ENCODE results near the gene RNF186. TPM values are rescaled to one million over a fixed set of nuclear protein-coding genes. Genes with fewer than 3 reads are reported as not detected.
"Not testable (repeated sequence)": the region's sequence is repeated elsewhere in the genome, so short reads cannot be mapped to it uniquely, and the experiment has no call there.

RNF186 gene
- total and polyA plus RNA-seq, 2 donors (not counting 1 experiment from before 2014, with no cell fraction given): not detected

DNA sequence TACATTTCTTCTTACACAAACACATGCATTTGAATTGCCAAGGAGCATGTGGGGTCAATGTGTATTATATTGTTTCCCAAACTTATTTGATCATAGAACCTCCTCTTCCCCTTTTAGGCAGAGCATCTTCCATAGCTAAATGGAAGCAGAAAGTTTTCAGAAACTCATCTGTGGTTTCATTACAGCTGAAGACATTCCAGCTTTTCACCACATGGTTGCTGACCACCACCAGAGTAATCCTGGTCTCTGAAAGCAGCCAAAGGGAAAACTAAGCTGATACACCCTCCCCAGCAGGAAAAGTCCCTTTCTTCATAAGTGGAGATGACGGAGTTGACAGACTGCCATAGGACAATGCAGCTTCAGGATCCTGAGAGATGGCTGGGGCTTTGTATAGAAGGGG lies 37.0 kb upstream of the RNF186 start:
- POLR2A ChIA-PET: no interaction called here

DNA sequence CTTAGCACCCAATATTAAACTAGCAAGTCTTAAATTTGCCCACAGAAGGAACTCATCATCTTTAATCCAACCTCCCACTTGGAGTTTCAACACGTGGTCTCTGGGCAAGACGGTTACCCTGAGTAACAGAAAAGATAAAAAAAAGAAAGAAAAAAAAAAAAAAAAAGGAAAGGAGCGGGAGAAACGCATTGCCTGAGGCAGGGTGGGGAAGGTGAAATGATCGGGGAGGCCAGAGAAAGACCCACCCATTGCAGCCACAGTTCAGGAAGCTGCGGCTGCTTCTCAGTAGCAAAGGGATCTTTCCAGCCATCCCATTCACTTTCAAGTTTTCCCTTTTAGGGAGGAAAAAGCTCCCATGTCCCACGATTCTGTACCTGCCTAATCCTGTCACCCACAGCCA lies 35.1 kb upstream of the RNF186 start:
- Mint-ChIP-seq H3K4me1 (no peaks in the 10 kb centered on the region), H3K4me3 (no peak overlapping the region), H3K27ac (no peak overlapping the region), H3K9me3 (ENCODE audit: insufficient read depth) (no peaks in the 10 kb centered on the region), H3K27me3 (peaks cover 26% of the 10 kb centered on the region)
- Histone ChIP-seq H3K9me3 (ENCODE audit: control extremely low read depth in 1 of 3, control insufficient read depth in 2 of 3, insufficient read depth in 1 of 3, low read length in 2 of 3) (no peaks in the 10 kb centered on the region), H3K27ac (ENCODE audit: low read length in 2 of 2) (no peak overlapping the region), H3K4me3 (ENCODE audit: control extremely low read depth in 1 of 5, extremely low read depth in 1 of 5, insufficient read depth in 1 of 5, low read depth in 2 of 5, low read length in 4 of 5) (no peak overlapping the region), H2AFZ (ENCODE audit: insufficient read depth, low read depth, low read length, poor library complexity, severe bottlenecking) (no peak overlapping the region), H3K36me3 (replicated peaks in 1 of 2; ENCODE audit: control extremely low read depth in 1 of 2, control insufficient read depth in 1 of 2, extremely low read depth in 1 of 2, insufficient read depth in 2 of 2, low read length in 1 of 2) (no peaks in the 10 kb centered on the region), H3K4me2 (replicated peaks; ENCODE audit: low read depth, low read length, poor library complexity, severe bottlenecking) (no peak overlapping the region), H3K4me1 (ENCODE audit: control insufficient read depth in 2 of 2, insufficient read depth in 2 of 2, low read length in 2 of 2) (no peaks in the 10 kb centered on the region), H4K20me1 (ENCODE audit: control insufficient read depth, insufficient read depth, low read length, poor library complexity, severe bottlenecking) (no peaks in the 10 kb centered on the region), H3K27me3 (replicated peaks in 1 of 4; ENCODE audit: control extremely low read depth in 1 of 4, control insufficient read depth in 3 of 4, insufficient read depth in 4 of 4, low read length in 3 of 4) (peaks cover 0 to 10% (median 2%) of the 10 kb centered on the region in 4 experiments), H3K79me2 (ENCODE audit: control insufficient read depth, insufficient read depth, low read length) (no peaks in the 10 kb centered on the region), H3K9ac (ENCODE audit: low read length) (no peak overlapping the region)
- ChIA-PET POLR2A (no interaction called here), CTCF (no interaction called here)
- no peak for DNase-seq
- WGBS (ENCODE audit: insufficient coverage): 43% methylated on average over 1 of the region's 7 CpGs
- intact Hi-C loops (cut with micrococcal nuclease): no loop called here
- TF ChIP-seq, protein P1, sequence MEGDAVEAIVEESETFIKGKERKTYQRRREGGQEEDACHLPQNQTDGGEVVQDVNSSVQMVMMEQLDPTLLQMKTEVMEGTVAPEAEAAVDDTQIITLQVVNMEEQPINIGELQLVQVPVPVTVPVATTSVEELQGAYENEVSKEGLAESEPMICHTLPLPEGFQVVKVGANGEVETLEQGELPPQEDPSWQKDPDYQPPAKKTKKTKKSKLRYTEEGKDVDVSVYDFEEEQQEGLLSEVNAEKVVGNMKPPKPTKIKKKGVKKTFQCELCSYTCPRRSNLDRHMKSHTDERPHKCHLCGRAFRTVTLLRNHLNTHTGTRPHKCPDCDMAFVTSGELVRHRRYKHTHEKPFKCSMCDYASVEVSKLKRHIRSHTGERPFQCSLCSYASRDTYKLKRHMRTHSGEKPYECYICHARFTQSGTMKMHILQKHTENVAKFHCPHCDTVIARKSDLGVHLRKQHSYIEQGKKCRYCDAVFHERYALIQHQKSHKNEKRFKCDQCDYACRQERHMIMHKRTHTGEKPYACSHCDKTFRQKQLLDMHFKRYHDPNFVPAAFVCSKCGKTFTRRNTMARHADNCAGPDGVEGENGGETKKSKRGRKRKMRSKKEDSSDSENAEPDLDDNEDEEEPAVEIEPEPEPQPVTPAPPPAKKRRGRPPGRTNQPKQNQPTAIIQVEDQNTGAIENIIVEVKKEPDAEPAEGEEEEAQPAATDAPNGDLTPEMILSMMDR (IDR thresholded peaks at IDR 0.05): no peak
- TF ChIP-seq EZH2 (IDR thresholded peaks at IDR 0.05; ENCODE audit: borderline replicate concordance, insufficient read depth, low read depth, low read length, poor library complexity, severe bottlenecking): no peak
- ATAC-seq (ENCODE audit: low read depth): no peak

More for the DNA sequence above, 37.0 kb upstream of the RNF186 start:
- Mint-ChIP-seq H3K9me3 (ENCODE audit: insufficient read depth) (no peaks in the 10 kb centered on the region), H3K27ac (no peak overlapping the region), H3K4me3 (no peak overlapping the region), H3K27me3 (peaks cover 21% of the 10 kb centered on the region), H3K4me1 (no peaks in the 10 kb centered on the region)
- no peaks in the 10 kb centered on the region for H3K9me3 ChIP-seq (ENCODE audit: control extremely low read depth in 1 of 3, control insufficient read depth in 2 of 3, insufficient read depth in 1 of 3, low read length in 2 of 3)
- no peak overlapping the region for H3K4me2 ChIP-seq (replicated peaks; ENCODE audit: low read depth, low read length, poor library complexity, severe bottlenecking)
- intact Hi-C loops (cut with micrococcal nuclease): no loop called here
- peaks cover 0 to 4% (median 0%) of the 10 kb centered on the region in 4 experiments for H3K27me3 ChIP-seq (replicated peaks in 1 of 4; ENCODE audit: control extremely low read depth in 1 of 4, control insufficient read depth in 3 of 4, insufficient read depth in 4 of 4, low read length in 3 of 4)
- no peak overlapping the region for H2AFZ ChIP-seq (ENCODE audit: insufficient read depth, low read depth, low read length, poor library complexity, severe bottlenecking)
- H3K79me2 ChIP-seq (ENCODE audit: control insufficient read depth, insufficient read depth, low read length): no peaks in the 10 kb centered on the region
- H3K36me3 ChIP-seq (replicated peaks in 1 of 2; ENCODE audit: control extremely low read depth in 1 of 2, control insufficient read depth in 1 of 2, extremely low read depth in 1 of 2, insufficient read depth in 2 of 2, low read length in 1 of 2): no peaks in the 10 kb centered on the region
- ATAC-seq (ENCODE audit: low read depth) (no peak), DNase-seq (no peak)
- no peak overlapping the region for H3K4me3 ChIP-seq (ENCODE audit: control extremely low read depth in 1 of 5, extremely low read depth in 1 of 5, insufficient read depth in 1 of 5, low read depth in 2 of 5, low read length in 4 of 5)
- no peak overlapping the region for H3K27ac ChIP-seq (ENCODE audit: low read length in 2 of 2)
- CTCF ChIA-PET: interaction anchor here (1.5 kb wide), 1 partner anchor 21 kb away, joined by 3 read pairs; no protein-coding TSS in a partner anchor
- TF ChIP-seq, protein P1 (IDR thresholded peaks at IDR 0.05): no peak
- TF ChIP-seq EZH2 (IDR thresholded peaks at IDR 0.05; ENCODE audit: borderline replicate concordance, insufficient read depth, low read depth, low read length, poor library complexity, severe bottlenecking): no peak
- no peaks in the 10 kb centered on the region for H3K4me1 ChIP-seq (ENCODE audit: control insufficient read depth in 2 of 2, insufficient read depth in 2 of 2, low read length in 2 of 2)
- H3K9ac ChIP-seq (ENCODE audit: low read length): no peak overlapping the region
- WGBS (ENCODE audit: insufficient coverage): no CpG with 5 or more reads among the region's 1 CpG
- no peaks in the 10 kb centered on the region for H4K20me1 ChIP-seq (ENCODE audit: control insufficient read depth, insufficient read depth, low read length, poor library complexity, severe bottlenecking)

DNA sequence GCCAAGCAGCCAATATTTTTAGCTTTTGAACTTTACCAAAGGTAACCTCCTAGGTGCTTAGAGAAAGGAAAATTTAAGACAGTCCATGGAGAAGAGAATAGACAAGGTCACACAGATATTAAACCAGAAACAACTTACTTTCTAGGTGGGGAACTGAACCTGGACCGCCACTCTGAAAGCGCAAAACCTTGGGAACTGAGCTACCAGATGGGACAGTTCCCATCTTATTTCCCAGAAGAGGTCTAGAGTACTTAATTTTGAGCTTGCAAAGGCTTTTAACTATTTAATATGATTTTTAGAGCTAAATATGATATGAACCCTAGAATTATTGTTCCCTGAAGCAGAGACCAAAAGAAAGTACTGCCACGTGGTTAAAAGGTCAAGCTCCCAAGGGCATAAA lies 34.2 kb upstream of the RNF186 start:
- WGBS (ENCODE audit: insufficient coverage): 56% methylated on average over 1 of the region's 3 CpGs
- H4K20me1 ChIP-seq (ENCODE audit: control insufficient read depth, insufficient read depth, low read length, poor library complexity, severe bottlenecking); POLR2A ChIA-PET; H3K36me3 ChIP-seq (replicated peaks in 1 of 2; ENCODE audit: control extremely low read depth in 1 of 2, control insufficient read depth in 1 of 2, extremely low read depth in 1 of 2, insufficient read depth in 2 of 2, low read length in 1 of 2); intact Hi-C loops (cut with micrococcal nuclease); H3K4me3 Mint-ChIP-seq; H3K79me2 ChIP-seq (ENCODE audit: control insufficient read depth, insufficient read depth, low read length); H3K4me1 Mint-ChIP-seq; H3K27ac Mint-ChIP-seq; H3K4me1 ChIP-seq (ENCODE audit: control insufficient read depth in 2 of 2, insufficient read depth in 2 of 2, low read length in 2 of 2); H3K4me2 ChIP-seq (replicated peaks; ENCODE audit: low read depth, low read length, poor library complexity, severe bottlenecking); H2AFZ ChIP-seq (ENCODE audit: insufficient read depth, low read depth, low read length, poor library complexity, severe bottlenecking); H3K9me3 Mint-ChIP-seq (ENCODE audit: insufficient read depth); H3K4me3 ChIP-seq (ENCODE audit: control extremely low read depth in 1 of 5, extremely low read depth in 1 of 5, insufficient read depth in 1 of 5, low read depth in 2 of 5, low read length in 4 of 5); H3K9ac ChIP-seq (ENCODE audit: low read length); H3K27ac ChIP-seq (ENCODE audit: low read length in 2 of 2); H3K9me3 ChIP-seq (ENCODE audit: control extremely low read depth in 1 of 3, control insufficient read depth in 2 of 3, insufficient read depth in 1 of 3, low read length in 2 of 3); ATAC-seq (ENCODE audit: low read depth); DNase-seq: not testable (repeated sequence)
- H3K27me3 ChIP-seq (replicated peaks in 1 of 4; ENCODE audit: control extremely low read depth in 1 of 4, control insufficient read depth in 3 of 4, insufficient read depth in 4 of 4, low read length in 3 of 4): peaks cover 0 to 10% (median 2%) of the 10 kb centered on the region in 4 experiments
- peaks cover 30% of the 10 kb centered on the region for H3K27me3 Mint-ChIP-seq
- CTCF ChIA-PET: interaction anchor here (0.7 kb wide), 1 partner anchor 34 kb away, joined by 4 read pairs; no protein-coding TSS in a partner anchor
